Measurements from ENCODE around the gene DMRTC1. TPM values are rescaled to one million over a fixed set of nuclear protein-coding genes. Genes with fewer than 3 reads are reported as not detected.
"Not testable (repeated sequence)": the region's sequence is repeated elsewhere in the genome, so short reads cannot be mapped to it uniquely, and the experiment has no call there.

DMRTC1 gene, protein sequence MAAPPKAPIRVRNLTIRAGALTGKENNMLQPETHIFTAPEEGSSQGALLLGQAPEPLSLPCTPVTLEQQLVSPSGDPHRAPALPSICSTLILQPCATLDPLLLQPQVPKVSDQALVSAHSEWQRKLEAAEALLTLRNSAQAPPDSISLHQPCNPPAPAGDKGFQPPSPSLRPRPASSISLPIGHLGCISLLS
- under 1 TPM; 0.17 to 0.70 (median 0.22) TPM for polyA plus RNA-seq (ENCODE audit: insufficient read length in 4 of 4)

DNA sequence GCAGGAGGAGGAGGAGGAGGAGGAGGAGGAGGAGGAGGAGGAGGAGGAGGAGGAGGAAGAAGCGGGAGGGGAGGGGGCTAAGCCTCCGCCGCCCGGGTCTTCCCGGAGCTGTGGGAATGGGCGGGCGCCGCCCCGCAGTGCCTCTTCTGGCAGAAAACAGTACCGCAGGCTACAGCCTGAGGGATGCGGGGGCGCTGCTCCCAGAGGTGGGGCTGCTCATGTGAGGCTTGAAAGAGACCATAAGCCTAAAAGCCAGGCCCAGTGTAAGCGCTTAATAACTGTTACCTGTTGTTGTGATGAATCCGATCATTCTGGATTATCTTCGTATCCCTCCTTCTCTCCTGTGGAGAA lies at the start of gene DMRTC1:
TSS of gene DMRTC1 (minus strand) at position 19 of the 351 bp plus-strand sequence. CDS start 68,143 bp downstream, outside the sequence.
- DNase-seq (ENCODE audit: low read depth in 4 of 4, low spot score in 3 of 4), result not testable (repeated sequence)

DNA sequence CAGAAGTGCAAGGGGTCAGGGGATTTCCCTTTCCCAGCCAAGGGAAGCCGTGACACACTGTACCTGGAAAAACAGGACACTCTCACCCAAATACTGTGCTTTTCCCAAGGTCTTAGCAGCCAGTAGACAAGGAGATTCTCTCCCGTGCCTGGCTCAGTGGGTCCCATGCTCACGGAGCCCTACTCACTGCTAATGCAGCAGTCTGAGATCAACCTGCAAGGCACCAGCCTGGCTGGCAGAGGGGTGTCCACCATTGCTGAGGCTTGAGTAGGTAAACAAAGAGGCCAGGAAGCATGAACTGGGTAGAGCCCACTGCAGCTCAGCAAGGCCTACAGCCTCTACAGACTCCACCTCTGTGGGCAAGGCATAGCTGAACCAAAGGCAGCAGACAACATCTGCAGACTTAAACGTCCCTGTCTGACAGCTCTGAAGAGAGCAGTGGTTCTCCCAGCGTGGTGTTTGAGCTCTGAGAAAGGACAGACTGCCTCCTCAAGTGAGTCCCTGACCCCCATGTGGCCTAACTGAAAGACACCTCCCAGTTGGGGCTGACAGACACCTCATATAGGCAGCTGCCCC lies 37.3 kb upstream of the DMRTC1 start:
- not testable (repeated sequence) for DNase-seq (ENCODE audit: low read depth in 4 of 4, low spot score in 3 of 4)

DNA sequence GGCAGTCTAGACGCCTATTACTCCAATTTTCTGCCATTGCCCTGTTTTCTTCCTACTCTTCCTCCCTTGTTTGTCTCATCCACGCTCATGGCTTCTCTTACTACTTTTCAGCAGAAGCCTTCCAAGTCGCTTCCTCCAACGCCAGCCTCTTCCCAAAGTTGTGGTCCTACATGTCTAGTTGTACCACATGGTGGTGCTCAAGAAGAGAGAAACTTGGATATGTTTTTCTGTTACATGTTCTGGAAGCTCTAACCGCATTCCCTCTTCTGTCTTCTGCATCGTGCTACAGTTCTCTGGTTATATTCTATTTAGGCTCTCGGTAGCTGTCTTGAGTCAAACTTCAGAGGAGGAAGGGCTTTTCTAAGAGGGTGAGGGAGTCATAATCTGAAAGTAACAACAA lies 31.2 kb upstream of the DMRTC1 start:
- not testable (repeated sequence) for DNase-seq (ENCODE audit: low read depth in 4 of 4, low spot score in 3 of 4)

DNA sequence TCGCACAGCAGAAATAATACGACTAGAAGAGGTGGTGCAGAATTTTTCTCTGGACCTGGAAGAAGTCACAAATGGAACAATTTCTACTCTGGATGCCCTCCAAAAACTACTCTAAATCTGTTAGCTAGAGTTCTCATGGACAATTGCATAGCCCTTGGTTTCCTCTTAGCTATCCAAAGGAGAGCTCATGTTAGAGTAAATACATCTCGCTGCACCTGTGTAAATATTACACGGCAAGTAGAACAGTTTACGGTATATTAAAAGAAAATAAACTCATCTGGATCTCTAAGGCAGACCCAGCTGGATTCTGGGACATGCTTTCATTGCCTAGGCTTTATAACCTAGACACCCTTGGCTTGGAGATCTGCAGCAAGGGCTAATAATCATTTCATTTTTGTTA lies 28.2 kb upstream of the DMRTC1 start:
- not testable (repeated sequence) for DNase-seq (ENCODE audit: low read depth in 4 of 4, low spot score in 3 of 4)

DNA sequence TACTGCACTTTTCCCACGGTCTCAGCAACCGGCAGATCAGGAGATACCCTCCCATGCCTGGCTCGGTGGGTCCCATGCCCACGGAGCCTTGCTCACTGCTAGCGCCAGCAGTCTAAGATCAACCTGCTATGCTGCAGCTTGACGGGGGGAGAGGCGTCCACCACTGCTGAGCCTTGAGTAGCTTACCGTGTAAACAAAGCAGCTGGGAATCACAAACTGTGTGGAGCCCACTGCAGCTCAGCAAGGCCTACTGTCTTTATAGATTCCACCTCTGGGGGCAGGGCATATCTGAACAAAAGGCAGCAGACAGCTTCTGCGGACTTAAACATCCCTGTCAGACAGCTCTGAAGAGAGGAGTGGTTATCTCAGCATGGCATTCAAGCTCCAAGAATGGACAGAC lies 16.3 kb upstream of the DMRTC1 start:
- DNase-seq (ENCODE audit: low read depth in 4 of 4, low spot score in 3 of 4), result not testable (repeated sequence)

DNA sequence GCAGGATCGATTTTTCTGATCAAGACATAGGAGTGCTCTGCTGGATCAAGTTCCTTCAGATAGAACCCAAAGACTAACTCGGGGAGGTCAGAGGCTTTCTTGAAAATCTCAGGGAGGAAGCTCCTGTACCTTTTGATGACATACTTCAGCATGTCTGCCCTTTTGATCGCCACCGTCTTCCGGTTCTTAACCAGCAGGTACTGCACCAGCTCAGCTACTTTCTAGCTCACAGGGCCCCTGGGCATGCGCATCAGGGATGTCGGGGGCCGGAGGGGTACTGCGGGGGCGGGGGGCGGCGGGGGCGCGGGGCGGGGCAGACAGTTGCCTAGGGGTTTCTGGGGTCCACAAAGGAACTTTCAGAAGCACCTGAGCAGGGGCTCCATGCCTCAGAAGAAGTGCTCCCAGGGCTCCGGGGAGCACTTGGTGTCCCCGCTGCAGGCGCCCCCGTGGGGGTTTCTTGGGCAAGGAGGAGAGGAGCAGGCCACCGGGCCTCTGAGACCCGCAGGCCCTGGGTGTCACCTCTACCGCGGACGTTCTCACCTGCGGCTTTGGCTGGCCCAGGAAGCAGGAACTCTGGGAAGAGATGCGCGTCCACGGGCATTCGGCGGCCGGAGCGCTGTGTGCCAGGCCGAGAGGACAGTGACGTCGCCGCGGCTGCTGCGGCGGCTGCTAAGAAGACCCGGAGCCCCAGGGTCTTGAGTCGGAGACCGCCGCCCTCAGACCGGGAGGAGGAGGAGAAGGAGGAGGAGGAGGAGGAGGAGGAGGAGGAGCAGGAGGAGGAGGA lies 410 bp downstream of the DMRTC1 start:
- not testable (repeated sequence) for DNase-seq (ENCODE audit: low read depth in 4 of 4, low spot score in 3 of 4)

DNA sequence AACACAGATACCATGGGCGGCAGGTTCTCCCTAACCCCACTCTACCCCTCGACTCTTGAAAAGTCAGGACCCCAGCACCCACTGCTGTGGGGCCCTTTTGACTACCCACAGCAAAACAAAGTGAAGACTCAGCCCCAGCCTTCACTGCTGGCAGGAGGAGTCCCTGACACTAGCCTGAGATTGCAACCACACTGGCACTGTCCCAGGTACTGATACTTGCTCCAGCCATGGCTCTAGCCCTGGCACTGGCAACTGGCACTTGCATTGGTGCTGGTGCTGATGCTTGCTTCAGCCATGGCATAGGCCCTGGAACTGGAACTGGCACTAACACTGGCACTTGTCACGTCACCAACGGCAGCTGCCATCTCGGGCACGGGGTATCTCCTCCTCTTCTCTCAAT lies 1.4 kb downstream of the DMRTC1 start:
- not testable (repeated sequence) for DNase-seq (ENCODE audit: low read depth in 4 of 4, low spot score in 3 of 4)

DNA sequence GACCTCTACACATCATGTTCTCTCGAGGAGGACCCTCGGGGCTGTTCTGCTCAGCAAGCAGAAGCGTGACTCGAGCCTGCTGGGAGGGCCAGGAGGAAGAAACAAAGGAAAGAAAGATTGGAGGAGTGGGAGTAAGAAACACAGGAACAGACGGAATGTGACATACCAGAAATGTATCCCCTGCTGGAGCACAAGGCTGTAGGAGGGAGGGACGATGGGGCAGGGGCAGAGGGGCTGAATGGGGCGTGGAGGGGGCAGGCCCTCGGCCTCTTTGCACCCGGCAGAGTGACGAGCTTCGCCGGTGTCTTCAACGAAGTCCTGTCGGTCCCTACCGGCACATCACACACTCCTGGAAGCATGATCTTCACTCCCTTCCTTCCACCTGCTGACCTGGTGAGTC lies 5.7 kb downstream of the DMRTC1 start, which contains the start of gene FAM236A:
TSS of gene FAM236A (plus strand) at position 301 of the 400 bp plus-strand sequence. CDS start at position 358, 57 bp downstream.
- DNase-seq (ENCODE audit: low read depth in 4 of 4, low spot score in 3 of 4), result not testable (repeated sequence)

DNA sequence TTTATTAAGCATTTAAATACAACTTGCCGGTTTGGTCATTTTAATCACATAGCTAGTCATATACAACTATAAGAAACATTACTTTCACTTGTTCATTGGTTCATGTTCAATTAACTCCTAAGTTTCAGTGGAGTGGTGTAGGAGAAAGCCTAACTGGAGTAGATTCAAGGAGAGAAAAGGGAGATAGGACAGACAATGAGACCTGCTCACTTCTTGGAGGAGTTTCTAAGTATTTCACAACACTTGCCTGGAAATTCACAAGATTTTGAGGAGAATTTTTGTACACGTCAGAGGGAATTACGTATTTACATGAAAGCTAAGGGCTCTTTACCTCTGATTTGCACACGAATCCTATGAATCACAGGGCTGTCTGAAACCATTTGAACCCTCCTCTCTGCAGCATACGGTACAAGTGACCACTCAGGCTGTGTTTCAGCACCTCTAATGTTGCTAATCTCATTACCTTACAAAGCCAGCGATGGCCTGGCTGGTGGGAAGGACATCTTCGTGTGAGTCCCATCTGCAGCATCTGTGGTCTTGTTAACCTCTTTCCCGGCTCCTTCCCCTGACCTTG lies 6.7 kb downstream of the DMRTC1 start:
- DNase-seq (ENCODE audit: low read depth in 4 of 4, low spot score in 3 of 4), result not testable (repeated sequence)

DNA sequence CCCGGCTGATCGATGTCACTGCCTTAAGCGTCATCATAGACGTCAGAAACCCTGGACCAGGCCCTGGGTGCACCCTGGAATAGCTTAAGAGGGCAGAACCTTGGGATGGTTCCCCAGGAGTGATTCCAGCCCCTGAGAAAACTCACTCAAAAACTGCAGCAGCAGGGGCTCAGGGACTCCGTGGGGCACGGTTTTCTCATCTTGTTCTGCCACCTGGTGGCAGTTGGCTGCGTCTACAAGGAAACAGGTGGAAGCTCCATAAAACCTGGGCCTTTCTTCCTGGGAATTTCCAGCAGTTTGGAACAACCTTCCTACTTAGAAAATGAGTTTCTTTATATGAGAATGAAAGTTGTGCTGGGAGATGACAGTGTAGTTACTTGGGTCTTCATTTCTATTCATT lies 7.2 kb downstream of the DMRTC1 start:
- not testable (repeated sequence) for DNase-seq (ENCODE audit: low read depth in 4 of 4, low spot score in 3 of 4)

DNA sequence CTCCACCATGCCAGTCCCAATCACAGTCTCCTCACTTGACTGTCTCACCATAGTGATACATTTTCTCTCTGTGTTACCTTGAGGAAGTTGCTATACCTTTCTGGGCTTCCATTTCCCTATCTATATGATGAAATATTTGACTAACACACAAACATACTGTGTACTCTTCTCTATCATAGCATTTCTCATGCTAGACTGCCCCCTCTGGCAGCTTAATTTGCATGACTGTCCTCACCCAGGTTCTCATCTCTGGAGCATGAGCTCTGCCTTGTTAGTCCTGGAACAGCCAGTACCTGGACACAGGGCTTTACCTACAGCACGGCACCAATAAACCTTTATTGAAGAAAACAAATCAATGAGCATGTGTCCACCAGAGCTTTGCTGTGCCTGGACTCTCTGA lies 11.4 kb downstream of the DMRTC1 start:
- DNase-seq (ENCODE audit: low read depth in 4 of 4, low spot score in 3 of 4), result not testable (repeated sequence)

DNA sequence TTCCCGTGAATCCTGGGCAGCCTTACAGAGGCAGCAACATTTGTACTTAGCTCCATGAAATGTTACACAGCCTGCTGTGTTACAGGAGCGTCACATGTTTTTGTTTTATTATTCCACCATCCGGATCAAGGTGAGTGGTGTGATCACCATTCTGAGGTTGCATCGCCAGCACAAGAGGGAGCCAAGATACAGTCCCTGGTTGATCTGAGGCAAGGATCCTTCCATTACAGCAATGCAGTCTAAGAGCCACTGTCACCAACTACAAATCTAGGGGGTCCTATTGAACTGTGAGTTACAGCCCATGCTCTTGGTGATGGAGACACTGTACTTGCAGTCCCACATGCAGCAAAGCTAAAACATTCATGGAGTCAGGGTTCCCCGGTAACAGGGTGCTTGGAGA lies 27.5 kb downstream of the DMRTC1 start:
- DNase-seq (ENCODE audit: low read depth in 4 of 4, low spot score in 3 of 4), result not testable (repeated sequence)

DNA sequence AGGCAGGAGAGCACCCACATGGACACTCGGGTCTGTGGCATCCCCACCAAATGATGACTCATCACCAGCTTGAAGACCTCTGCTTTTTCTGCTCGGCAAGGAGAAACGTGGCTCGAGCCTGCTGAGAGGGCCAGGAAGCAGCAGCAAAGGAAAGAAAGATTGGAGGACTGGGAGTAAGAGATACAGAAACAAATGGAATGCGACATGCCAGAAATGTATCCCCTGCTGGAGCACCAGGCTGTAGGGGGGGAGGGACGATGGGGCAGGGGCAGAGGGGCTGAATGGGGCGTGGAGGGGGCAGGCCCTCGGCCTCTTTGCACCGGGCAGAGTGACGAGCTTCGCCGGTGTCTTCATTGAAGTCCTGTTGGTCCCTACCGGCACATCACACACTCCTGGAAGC lies 31.3 kb downstream of the DMRTC1 start, which contains the start of gene FAM236C:
TSS of gene FAM236C (plus strand) at position 301 of the 400 bp plus-strand sequence. CDS start 100 bp downstream, outside the sequence.
- not testable (repeated sequence) for DNase-seq (ENCODE audit: low read depth in 4 of 4, low spot score in 3 of 4)

DNA sequence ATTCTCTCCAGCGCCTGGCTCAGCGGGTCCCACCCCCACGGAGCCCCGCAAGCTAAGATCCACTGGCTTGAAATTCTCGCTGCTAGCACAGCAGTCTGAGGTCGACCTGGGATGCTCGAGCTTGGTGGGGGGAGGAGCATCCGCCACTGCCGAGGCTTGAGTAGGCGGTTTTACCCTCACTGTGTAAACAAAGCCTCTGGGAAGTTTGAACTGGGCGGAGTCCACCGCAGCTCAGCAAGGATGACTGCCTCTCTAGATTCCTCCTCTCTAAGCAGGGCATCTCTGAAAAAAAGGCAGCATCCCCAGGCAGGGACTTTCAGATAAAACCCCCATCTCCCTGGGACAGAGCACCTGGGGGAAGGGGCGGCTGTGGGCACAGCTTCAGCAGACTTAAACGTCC lies 53.9 kb downstream of the DMRTC1 start:
- DNase-seq (ENCODE audit: low read depth in 4 of 4, low spot score in 3 of 4), result not testable (repeated sequence)

DNA sequence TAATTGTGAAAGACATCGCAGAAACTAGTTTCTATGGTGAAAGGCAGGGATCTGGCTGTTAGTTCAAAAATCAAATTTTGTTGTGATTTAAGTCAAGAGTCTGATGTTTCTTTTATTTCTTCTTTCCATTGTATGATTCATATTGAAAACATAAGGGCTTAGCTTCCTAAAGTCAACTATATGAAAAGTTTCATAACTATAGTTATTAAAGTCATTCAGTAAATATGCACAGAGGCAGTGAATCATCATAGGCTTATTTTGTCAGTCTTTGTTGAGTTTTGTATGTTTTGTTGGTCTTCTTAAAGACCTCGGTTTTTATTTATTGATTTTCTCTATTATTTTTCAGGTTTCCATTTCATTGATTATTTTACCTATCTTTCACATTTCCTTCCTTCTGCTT lies 60.7 kb downstream of the DMRTC1 start:
- DNase-seq (ENCODE audit: low read depth in 4 of 4, low spot score in 3 of 4), result not testable (repeated sequence)

DNA sequence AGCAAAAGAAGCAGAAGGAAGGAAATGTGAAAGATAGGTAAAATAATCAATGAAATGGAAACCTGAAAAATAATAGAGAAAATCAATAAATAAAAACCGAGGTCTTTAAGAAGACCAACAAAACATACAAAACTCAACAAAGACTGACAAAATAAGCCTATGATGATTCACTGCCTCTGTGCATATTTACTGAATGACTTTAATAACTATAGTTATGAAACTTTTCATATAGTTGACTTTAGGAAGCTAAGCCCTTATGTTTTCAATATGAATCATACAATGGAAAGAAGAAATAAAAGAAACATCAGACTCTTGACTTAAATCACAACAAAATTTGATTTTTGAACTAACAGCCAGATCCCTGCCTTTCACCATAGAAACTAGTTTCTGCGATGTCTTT lies 106.1 kb downstream of the DMRTC1 start:
- DNase-seq (ENCODE audit: low read depth in 4 of 4, low spot score in 3 of 4), result not testable (repeated sequence)

DNA sequence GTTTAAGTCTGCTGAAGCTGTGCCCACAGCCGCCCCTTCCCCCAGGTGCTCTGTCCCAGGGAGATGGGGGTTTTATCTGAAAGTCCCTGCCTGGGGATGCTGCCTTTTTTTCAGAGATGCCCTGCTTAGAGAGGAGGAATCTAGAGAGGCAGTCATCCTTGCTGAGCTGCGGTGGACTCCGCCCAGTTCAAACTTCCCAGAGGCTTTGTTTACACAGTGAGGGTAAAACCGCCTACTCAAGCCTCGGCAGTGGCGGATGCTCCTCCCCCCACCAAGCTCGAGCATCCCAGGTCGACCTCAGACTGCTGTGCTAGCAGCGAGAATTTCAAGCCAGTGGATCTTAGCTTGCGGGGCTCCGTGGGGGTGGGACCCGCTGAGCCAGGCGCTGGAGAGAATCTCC lies 112.9 kb downstream of the DMRTC1 start:
- DNase-seq (ENCODE audit: low read depth in 4 of 4, low spot score in 3 of 4), result not testable (repeated sequence)
